22Rv1 (cell line): Measurements from ENCODE around the gene HYAL2.

Source experiments
- ZFX ChIP-seq: fragments of 450-650 bp; IDR thresholded peaks from 2 replicates; pipeline ENCODE4 v1.6.1; 2017; ENCODE audit warnings: antibody characterized with exemption, borderline replicate concordance
- TF ChIP-seq, protein P1 (sequence below): fragments of 450-650 bp; IDR thresholded peaks from 2 replicates; pipeline ENCODE4 v1.5.1; 2017; ENCODE audit warnings: mild to moderate bottlenecking

DNA sequence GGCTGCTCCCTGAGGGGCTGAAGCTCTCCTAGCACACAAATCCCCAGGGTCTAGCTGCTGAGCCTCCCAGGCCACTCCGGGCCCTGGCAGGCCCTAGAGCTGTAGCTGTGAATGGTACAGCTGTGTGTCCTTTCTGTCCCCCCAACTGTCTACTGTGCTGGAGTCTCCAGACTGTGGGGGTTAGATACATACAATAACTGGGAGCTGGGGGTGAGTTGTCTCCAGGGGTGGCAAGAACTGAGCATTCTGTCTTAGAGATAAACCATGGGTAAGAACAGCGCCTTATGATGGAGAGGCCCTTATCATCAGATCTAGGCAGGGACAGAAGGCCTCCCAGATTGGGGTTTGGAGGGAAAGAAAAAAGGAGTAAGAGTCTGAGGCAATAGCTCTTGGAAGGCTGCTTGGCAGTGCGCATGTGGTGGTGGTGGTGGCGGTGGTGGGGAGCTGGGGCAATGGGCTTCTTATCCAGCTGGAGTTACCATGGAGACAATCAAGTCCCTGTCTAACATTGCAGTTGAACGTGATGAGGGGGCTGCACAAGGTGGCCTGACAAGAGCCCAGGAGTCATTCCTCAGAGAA is 31.7 kb upstream of the HYAL2 start:
- TF ChIP-seq, protein P1, sequence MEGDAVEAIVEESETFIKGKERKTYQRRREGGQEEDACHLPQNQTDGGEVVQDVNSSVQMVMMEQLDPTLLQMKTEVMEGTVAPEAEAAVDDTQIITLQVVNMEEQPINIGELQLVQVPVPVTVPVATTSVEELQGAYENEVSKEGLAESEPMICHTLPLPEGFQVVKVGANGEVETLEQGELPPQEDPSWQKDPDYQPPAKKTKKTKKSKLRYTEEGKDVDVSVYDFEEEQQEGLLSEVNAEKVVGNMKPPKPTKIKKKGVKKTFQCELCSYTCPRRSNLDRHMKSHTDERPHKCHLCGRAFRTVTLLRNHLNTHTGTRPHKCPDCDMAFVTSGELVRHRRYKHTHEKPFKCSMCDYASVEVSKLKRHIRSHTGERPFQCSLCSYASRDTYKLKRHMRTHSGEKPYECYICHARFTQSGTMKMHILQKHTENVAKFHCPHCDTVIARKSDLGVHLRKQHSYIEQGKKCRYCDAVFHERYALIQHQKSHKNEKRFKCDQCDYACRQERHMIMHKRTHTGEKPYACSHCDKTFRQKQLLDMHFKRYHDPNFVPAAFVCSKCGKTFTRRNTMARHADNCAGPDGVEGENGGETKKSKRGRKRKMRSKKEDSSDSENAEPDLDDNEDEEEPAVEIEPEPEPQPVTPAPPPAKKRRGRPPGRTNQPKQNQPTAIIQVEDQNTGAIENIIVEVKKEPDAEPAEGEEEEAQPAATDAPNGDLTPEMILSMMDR: no peak
- TF ChIP-seq ZFX: no peak
